Type B pancreatic cell (in vitro differentiated cells): ENCODE measurements around the gene GLRX3. TPM values are rescaled to one million over a fixed set of nuclear protein-coding genes. Genes with fewer than 3 reads are reported as not detected.
"Not testable (repeated sequence)": the region's sequence is repeated elsewhere in the genome, so short reads cannot be mapped to it uniquely, and the experiment has no call there.

Experiments used
- DNase-seq: peaks from one replicate; pipeline ENCODE4 v3.0.0; 2021; ENCODE audit warnings: mixed read lengths; ENCODE audit not compliant: unreplicated experiment; ENCODE audit errors: extremely low spot score
- H3K27ac Mint-ChIP-seq: 2 replicates; pipeline ENCODE4 v1.8.0; 2021; ENCODE audit warnings: mild to moderate bottlenecking, mixed read lengths
- H3K27me3 Mint-ChIP-seq: 2 replicates; pipeline ENCODE4 v1.8.0; 2021; ENCODE audit warnings: mixed read lengths
- H3K36me3 Mint-ChIP-seq: 2 replicates; pipeline ENCODE4 v1.8.0; 2021; ENCODE audit warnings: mixed read lengths
- H3K4me1 Mint-ChIP-seq: one replicate; pipeline ENCODE4 v1.8.0; 2021; ENCODE audit warnings: mixed read lengths; ENCODE audit not compliant: unreplicated experiment
- H3K4me3 Mint-ChIP-seq: 2 replicates; pipeline ENCODE4 v1.8.0; 2021; ENCODE audit warnings: mild to moderate bottlenecking, mixed read lengths
- H3K9me3 Mint-ChIP-seq: 2 replicates; pipeline ENCODE4 v1.8.0; 2021; ENCODE audit warnings: mixed read lengths
- CTCF ChIP-seq: fragments of 200-600 bp; sonication (generic); conservative IDR thresholded peaks from 2 replicates; pipeline ENCODE4 v1.5.0; 2021; ENCODE audit warnings: antibody characterized with exemption, mild to moderate bottlenecking
- total RNA-seq: library from RNA; stranded (reverse); gene quantifications from 2 replicates; pipeline ENCODE4 v1.2.1, GENCODE V29; 2021; ENCODE audit warnings: low replicate concordance

GLRX3 gene
- total RNA-seq, 1 donor from 2014 or later: 77.4 TPM

DNA sequence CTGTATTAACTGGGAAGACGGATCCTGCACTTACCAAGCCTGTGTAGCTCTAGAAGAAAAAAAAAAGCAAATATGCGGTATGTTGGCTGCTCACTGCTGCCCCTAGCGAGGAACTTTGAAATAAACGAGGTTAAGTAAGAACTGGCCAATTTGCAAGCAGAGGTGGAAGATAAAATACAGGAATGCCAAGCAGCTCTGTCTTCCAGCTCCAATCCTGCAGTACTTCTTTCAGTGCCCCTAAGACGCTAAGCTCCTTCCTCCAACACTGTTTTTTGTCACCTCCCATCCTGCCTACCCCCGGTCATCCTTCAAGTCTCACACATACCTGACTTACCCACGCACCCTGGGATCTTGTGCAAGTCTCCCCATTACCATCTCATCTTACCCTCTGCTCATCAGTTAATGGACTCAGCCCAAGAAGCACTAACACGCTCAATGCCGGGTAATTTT, 26.4 kb upstream of the GLRX3 start:
- peak; percentile 89 for TF ChIP-seq CTCF
- Mint-ChIP-seq H3K27me3 (peaks cover 3% of the 10 kb centered on the region), H3K36me3 (peaks cover 9% of the 10 kb centered on the region), H3K4me3 (peak overlapping the region; percentile 95), H3K4me1 (peaks cover 15% of the 10 kb centered on the region), H3K27ac (peak overlapping the region; percentile 99), H3K9me3 (no peaks in the 10 kb centered on the region)
- peak; percentile 77 for DNase-seq

DNA sequence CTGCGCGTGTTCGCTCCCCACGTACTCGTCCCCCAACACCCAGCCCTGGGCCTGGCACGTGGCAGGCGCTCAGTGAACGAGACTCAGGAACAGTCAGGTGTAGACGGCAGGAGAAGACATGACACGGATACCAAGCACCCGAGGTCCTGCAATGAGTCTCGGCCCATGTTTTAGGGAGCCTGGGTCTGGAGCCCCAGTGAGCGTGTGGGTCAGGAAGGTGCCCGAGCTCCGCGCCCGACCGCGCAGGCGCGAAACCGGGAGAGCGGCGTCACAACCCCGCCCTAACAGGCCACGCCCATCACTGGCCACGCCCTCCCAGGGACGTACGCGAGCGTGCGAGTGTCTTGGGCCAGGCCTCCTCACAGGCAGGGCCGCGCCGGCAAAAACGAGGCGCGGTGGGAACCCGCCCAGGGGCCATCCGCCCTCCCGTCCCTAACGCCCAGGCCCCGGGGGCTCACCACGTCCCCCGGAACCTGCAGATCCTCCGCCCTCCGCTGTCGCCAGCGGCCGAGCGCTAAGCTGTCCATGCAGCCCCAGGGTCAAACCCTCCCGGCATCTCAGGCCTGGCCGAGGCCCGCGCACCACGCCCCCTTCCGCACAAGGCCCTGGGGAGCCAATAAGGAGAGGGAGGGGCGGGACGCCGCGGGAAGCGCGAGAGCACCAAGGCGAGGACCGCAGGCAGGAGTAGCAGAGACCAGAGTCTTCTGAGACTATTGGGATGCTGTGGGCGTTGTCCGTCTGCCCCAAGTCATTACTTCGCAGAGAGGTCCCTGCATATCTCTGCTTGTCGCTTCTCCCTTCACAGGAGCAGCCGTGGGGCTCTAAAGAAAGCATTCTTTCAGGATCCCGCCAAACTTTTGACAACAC, 25.7 kb upstream of the GLRX3 start, which contains the start of gene C10orf143:
TSS of gene C10orf143 (minus strand) at position 585 of the 867 bp plus-strand sequence. CDS start at position 527, 58 bp downstream.
- H3K9me3 Mint-ChIP-seq: no peaks in the 10 kb centered on the region
- H3K4me3 Mint-ChIP-seq: peak within 1 kb of the TSS; percentile 95
- DNase-seq: peak; percentile 99
- no peak for TF ChIP-seq CTCF
- H3K27me3 Mint-ChIP-seq: peaks cover 3% of the 10 kb centered on the region
- peaks cover 9% of the 10 kb centered on the region for H3K36me3 Mint-ChIP-seq
- peak within 1 kb of the TSS; percentile 99 for H3K27ac Mint-ChIP-seq
- H3K4me1 Mint-ChIP-seq: peaks cover 15% of the 10 kb centered on the region

DNA sequence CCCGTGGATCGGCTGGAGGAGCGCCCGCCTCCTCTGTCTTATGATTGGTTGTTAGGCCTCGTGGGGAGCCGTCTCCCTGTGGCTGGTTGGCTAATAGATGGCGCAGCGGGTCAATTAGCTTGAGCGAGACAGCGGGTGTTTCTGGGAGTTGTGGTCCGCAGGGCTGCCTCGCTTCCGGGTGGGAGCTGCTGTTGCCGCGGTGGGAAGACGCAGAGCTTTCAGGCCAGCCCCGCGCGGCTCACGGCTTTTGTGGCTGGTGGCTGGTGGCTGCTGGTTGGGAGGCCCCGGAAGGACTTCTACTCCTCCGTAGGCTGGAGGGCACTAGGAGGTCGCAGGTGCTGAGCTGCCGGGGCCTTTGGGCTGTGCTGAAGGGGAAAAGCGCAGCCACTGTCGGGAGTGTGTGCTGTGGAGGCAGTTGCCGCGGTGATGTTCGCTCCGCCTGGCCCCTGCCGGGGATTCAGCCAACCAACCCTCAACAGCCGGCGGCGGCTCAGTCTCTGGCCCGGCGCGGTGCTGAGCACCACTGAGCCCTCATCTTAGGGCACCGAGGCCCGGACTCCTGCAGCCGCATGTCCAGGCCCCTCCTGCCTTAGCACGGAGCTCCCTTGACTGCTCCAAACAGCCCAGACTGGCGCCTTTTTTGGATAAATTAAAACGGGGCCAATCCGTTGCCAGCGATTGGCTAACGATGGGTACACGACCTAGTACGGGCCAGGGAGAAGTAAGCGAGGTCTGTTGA, 24.9 kb upstream of the GLRX3 start:
- Mint-ChIP-seq H3K4me3 (peak overlapping the region; percentile 95), H3K4me1 (peaks cover 15% of the 10 kb centered on the region), H3K36me3 (peaks cover 9% of the 10 kb centered on the region), H3K27ac (peak overlapping the region; percentile 99), H3K9me3 (no peaks in the 10 kb centered on the region), H3K27me3 (no peaks in the 10 kb centered on the region)
- TF ChIP-seq CTCF: peak; percentile 16
- DNase-seq: peak; percentile 94

DNA sequence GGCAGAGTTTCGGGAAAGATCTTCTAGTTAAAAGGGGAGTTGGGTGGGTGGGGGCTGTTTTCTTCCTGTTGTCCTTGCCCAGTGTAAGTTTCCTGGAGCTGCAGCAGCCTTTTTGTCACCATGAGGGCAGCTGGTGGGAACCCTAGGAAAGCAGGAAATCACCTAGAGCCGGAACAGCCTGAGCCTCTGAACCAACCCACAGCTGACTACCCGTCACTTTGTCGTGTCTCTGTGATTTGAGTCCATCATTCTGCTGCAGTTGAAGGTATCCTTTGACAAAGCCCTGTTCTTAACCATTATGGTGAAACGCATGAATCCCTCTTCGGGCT, 24.4 kb upstream of the GLRX3 start:
- H3K9me3 Mint-ChIP-seq: no peaks in the 10 kb centered on the region
- H3K36me3 Mint-ChIP-seq: peaks cover 9% of the 10 kb centered on the region
- peak overlapping the region; percentile 99 for H3K27ac Mint-ChIP-seq
- peaks cover 15% of the 10 kb centered on the region for H3K4me1 Mint-ChIP-seq
- H3K27me3 Mint-ChIP-seq: no peaks in the 10 kb centered on the region
- peak overlapping the region; percentile 95 for H3K4me3 Mint-ChIP-seq
- no peak for DNase-seq
- no peak for TF ChIP-seq CTCF

DNA sequence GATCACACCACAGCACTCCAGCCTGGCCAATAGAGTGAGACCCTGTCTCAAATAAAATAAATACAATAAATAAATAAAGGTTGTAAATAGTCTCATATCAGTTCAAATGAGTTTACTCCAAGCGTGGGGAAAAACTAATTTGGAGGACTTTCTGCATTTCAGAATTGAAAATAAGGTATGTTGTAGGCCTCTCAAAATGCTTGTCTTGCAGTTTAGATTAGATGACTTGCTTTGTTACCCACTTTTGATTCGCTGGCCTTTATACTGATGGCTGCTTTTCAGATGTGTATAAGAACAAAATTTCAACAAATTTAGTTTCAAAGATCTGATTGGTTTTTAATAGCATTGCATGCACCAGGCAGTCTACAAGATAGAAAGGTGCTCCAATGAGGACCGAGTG, 23.4 kb upstream of the GLRX3 start:
- Mint-ChIP-seq H3K27ac (no peak overlapping the region), H3K9me3 (peaks cover 4% of the 10 kb centered on the region), H3K27me3 (no peaks in the 10 kb centered on the region), H3K4me3 (peak overlapping the region; percentile 35), H3K36me3 (peaks cover 9% of the 10 kb centered on the region), H3K4me1 (peaks cover 15% of the 10 kb centered on the region)
- no peak for DNase-seq
- TF ChIP-seq CTCF: no peak

DNA sequence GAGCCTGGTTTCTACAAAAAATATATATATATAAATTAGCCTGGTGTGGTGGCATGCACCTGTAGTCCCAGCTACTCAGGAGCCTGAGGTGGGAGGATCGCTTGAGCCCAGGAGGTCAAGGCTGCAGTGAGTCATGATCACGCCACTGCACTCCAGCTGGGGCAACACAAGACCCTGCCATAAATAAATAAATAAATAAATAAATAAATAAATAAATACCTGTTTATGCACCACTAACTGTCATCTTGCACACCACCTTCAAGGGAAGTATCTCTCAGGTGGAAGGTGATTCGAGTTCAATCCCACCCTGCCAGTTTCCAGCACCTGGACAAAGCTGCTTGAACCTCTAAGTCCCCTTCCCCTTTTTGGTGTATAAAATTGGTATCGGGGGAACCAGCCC, 19.2 kb upstream of the GLRX3 start:
- H3K27ac Mint-ChIP-seq, H3K36me3 Mint-ChIP-seq, H3K4me1 Mint-ChIP-seq, DNase-seq, H3K9me3 Mint-ChIP-seq, H3K27me3 Mint-ChIP-seq, H3K4me3 Mint-ChIP-seq: not testable (repeated sequence)

DNA sequence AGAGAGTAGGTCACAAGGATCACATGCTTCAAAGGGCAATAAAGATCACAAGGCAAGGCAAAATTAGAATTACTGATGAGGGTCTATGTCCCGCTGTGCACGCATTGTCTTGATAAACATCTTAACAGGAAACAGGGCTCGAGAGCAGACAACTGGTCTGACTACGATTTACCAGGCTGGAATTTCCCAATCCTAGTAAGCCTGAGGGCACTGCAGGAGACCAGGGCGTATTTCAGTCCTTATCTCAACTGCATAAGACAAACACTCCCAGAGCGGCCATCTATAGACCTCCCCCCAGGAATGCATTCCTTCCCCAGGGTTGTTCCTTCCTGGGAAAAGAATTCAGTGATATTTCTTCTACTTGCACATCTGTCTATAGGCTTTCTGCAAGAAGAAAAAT, 18.7 kb upstream of the GLRX3 start:
- not testable (repeated sequence) for H3K27me3 Mint-ChIP-seq, H3K4me1 Mint-ChIP-seq, H3K9me3 Mint-ChIP-seq, DNase-seq, H3K4me3 Mint-ChIP-seq, H3K27ac Mint-ChIP-seq, H3K36me3 Mint-ChIP-seq
